Gastroesophageal sphincter (tissue), 3 donors: ENCODE data around the gene SYTL3.

ENCODE experiments used
- POLR2A ChIP-seq, 2 donors: fragments of 450-650 bp; IDR thresholded peaks; one replicate each; pipeline ENCODE4 v1.6.1; 2017; ENCODE audit warnings: antibody characterized with exemption in 2 of 2, mild to moderate bottlenecking in 2 of 2, moderate library complexity in 1 of 2
- POLR2AphosphoS5 ChIP-seq: sonication (generic); formaldehyde crosslinking; IDR thresholded peaks from one replicate; pipeline ENCODE4 v1.6.1; 2017; ENCODE audit warnings: antibody characterized with exemption
- TF ChIP-seq, protein P1 (sequence below), 4 experiments: fragments of 200-600 bp in 2 of 4; fragments of 450-650 bp in 2 of 4; sonication (generic) in 1 of 4; IDR thresholded peaks; one replicate each; pipeline ENCODE4 v1.5.1; 2017 to 2019; ENCODE audit warnings: antibody characterized with exemption in 4 of 4, mild to moderate bottlenecking in 2 of 4, moderate library complexity in 2 of 4

GRCh38 chr6:158795516-158795915 is 145.7 kb downstream of the SYTL3 start:
- TF ChIP-seq, protein P1, sequence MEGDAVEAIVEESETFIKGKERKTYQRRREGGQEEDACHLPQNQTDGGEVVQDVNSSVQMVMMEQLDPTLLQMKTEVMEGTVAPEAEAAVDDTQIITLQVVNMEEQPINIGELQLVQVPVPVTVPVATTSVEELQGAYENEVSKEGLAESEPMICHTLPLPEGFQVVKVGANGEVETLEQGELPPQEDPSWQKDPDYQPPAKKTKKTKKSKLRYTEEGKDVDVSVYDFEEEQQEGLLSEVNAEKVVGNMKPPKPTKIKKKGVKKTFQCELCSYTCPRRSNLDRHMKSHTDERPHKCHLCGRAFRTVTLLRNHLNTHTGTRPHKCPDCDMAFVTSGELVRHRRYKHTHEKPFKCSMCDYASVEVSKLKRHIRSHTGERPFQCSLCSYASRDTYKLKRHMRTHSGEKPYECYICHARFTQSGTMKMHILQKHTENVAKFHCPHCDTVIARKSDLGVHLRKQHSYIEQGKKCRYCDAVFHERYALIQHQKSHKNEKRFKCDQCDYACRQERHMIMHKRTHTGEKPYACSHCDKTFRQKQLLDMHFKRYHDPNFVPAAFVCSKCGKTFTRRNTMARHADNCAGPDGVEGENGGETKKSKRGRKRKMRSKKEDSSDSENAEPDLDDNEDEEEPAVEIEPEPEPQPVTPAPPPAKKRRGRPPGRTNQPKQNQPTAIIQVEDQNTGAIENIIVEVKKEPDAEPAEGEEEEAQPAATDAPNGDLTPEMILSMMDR (IDR thresholded peaks at IDR 0.05) = no peak
- no peak for TF ChIP-seq POLR2AphosphoS5
- no peak for TF ChIP-seq POLR2A (IDR thresholded peaks at IDR 0.05)
